Heart left ventricle (tissue), 13 donors: Measurements from ENCODE around the gene GRIP1.

Experiments used
- POLR2A ChIP-seq, 2 donors: fragments of 450-650 bp; IDR thresholded peaks; one replicate each; pipeline ENCODE4 v1.6.1; 2017; ENCODE audit warnings: antibody characterized with exemption in 2 of 2, mild to moderate bottlenecking in 2 of 2, moderate library complexity in 2 of 2
- TF ChIP-seq, protein P1 (sequence below), 12 donors: fragments of 200-600 bp; sonication (generic) in 4 of 12; IDR thresholded peaks; one replicate each; pipeline versions ENCODE4 v1.5.0 to v1.8.0; 2018 to 2022; ENCODE audit warnings: antibody characterized with exemption in 12 of 12, mild to moderate bottlenecking in 5 of 12
- donor health status: ischemic (EF 13 %, LVEDD 7.1; RV severe dilation, severe dysfunction).
- donor health status: DM: no; HTN: yes; CAD: no.
- donor health status: DM: no; HTN: no; CAD: no.
- donor health status: ischemic (EF 25% LVEDD 6.9; RV normal size, moderate dysfunction).
- donor health status: ischemic (EF 25% LVEDD 5.7; RV mildly dilated, moderate dysfunction).
- donor health status: ischemic (EF 35%, LVEDD 5.7; RV mildly dilated, moderate dysfunction).
- donor health status: nonischemic (EF 11% LVEDD 7.7; RV severe dilation, severe dysfunction).
- donor health status: DM: yes; HTN: yes; CAD: no.
- donor health status: PGD.
- donor health status: ischemic (EF 29% LVEDD 5.4; RV normal size, mild dysfunction).
- donor health status: nonischemic (EF 23%, LVEDD 6.1; RV moderate dilation, normal function).

DNA sequence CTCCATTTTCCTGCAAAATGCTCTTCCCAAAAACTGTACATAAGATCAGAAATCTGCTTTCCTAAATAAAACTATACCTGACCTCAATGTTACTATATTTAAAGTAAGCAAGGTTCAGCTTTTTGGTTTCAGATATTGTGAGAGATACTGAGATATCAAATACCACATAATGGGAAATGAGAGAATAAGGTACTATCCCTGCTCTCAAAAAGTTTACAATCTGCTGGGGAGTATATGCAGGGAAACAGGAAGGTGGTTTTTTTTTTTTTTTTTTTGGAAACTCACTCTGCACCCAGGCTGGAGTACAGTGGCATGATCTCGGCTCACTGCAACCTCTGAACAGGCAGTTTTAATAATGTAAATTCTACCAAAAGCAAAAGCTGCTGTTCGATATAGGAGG is 327.6 kb downstream of the GRIP1 start:
- TF ChIP-seq POLR2A (IDR thresholded peaks at IDR 0.05): no peak
- TF ChIP-seq, protein P1, sequence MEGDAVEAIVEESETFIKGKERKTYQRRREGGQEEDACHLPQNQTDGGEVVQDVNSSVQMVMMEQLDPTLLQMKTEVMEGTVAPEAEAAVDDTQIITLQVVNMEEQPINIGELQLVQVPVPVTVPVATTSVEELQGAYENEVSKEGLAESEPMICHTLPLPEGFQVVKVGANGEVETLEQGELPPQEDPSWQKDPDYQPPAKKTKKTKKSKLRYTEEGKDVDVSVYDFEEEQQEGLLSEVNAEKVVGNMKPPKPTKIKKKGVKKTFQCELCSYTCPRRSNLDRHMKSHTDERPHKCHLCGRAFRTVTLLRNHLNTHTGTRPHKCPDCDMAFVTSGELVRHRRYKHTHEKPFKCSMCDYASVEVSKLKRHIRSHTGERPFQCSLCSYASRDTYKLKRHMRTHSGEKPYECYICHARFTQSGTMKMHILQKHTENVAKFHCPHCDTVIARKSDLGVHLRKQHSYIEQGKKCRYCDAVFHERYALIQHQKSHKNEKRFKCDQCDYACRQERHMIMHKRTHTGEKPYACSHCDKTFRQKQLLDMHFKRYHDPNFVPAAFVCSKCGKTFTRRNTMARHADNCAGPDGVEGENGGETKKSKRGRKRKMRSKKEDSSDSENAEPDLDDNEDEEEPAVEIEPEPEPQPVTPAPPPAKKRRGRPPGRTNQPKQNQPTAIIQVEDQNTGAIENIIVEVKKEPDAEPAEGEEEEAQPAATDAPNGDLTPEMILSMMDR (IDR thresholded peaks at IDR 0.05): no peak
